DND-41 (cell line): ENCODE data around the gene IL12B.

ENCODE experiments used
- EZH2 ChIP-seq: IDR thresholded peaks from 3 replicates; pipeline ENCODE4 v1.6.1; 2012; ENCODE audit warnings: borderline replicate concordance, low read depth, mild to moderate bottlenecking, moderate library complexity, low read length, inconsistent platforms; ENCODE audit not compliant: severe bottlenecking
- TF ChIP-seq, protein P1 (sequence below): IDR thresholded peaks from 2 replicates; pipeline ENCODE4 v1.5.1; 2012; ENCODE audit warnings: borderline replicate concordance, low read length, moderate library complexity, mild to moderate bottlenecking; ENCODE audit not compliant: poor library complexity, severe bottlenecking; ENCODE audit errors: extremely low read depth

DNA sequence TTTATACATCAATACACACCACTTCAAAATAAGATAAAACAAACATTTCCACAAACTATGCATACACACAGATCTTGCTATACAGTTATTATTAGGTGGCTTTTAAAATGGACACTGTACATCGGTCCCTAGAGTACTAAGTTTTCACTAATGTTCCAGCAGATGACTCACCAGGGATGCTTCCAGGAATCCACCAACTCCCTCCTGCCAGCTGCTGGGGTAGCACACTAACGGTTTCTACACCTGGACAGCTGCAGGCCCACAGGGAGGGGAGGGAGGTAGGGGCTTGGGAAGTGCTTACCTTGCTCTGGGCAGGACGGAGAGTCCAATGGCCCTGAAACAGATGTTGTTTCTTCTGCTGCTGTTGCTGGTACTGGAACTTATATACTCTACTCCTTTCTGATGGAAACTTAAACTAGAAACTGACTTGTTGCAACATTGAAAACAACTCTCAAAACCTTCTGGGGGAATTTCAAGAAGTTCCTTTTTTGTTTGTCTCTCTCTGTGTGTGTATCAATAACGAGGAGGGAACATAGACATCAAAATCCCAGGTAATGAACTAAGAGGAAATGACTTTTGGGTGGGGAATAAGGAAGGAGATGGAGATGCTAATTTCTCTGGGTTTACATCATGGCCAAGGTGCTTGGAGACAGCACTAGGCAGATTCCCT lies at the start of gene IL12B:
- TF ChIP-seq, protein P1, sequence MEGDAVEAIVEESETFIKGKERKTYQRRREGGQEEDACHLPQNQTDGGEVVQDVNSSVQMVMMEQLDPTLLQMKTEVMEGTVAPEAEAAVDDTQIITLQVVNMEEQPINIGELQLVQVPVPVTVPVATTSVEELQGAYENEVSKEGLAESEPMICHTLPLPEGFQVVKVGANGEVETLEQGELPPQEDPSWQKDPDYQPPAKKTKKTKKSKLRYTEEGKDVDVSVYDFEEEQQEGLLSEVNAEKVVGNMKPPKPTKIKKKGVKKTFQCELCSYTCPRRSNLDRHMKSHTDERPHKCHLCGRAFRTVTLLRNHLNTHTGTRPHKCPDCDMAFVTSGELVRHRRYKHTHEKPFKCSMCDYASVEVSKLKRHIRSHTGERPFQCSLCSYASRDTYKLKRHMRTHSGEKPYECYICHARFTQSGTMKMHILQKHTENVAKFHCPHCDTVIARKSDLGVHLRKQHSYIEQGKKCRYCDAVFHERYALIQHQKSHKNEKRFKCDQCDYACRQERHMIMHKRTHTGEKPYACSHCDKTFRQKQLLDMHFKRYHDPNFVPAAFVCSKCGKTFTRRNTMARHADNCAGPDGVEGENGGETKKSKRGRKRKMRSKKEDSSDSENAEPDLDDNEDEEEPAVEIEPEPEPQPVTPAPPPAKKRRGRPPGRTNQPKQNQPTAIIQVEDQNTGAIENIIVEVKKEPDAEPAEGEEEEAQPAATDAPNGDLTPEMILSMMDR, result no peak
- TF ChIP-seq EZH2, result no peak
